ENCODE measurements around the gene RNF130. TPM values are rescaled to one million over a fixed set of nuclear protein-coding genes. Genes with fewer than 3 reads are reported as not detected.
A peak's percentile ranks its signal among the peaks of the same experiment; 100 is the strongest.

RNF130 gene
- total and polyA plus RNA-seq, 9 of the 15 experiments (the other 6 are each of a cell fraction or from before 2014, with no cell fraction given) = 5.8 to 39.4 (median 27.1) TPM

GRCh38 chr5:180069589-180070247, 1.8 kb downstream of the RNF130 start:
- H3K79me2 ChIP-seq (ENCODE audit: control insufficient read depth, insufficient read depth, low read length) = peaks cover 38% of the 10 kb centered on the region
- peaks cover 4% of the 10 kb centered on the region; the same call in 1 of the 2 replicates for H3K9me3 ChIP-seq (replicated peaks; ENCODE audit: control insufficient read depth, insufficient read depth, low read depth, low read length)
- H3K4me1 ChIP-seq (replicated peaks in 1 of 2; ENCODE audit: control insufficient read depth in 2 of 2, insufficient read depth in 2 of 2, low read length in 2 of 2) = peaks cover 19 to 34% of the 10 kb centered on the region in 2 experiments
- no peak for ATAC-seq
- peak overlapping the region; percentile 59; the same call in 1 of the 2 replicates for H3K4me3 ChIP-seq
- 0 out of 3 replicates have a peak overlapping the region, but pooled peaks have one; percentile 5 for H3K27ac ChIP-seq (ENCODE audit: extremely low read depth, low read depth, low read length)
- peak overlapping the region in 1 of 2 experiments; percentile 82; a peak in 1 of 4 replicates for H3K9ac ChIP-seq (ENCODE audit: insufficient read depth in 1 of 2, low read depth in 2 of 2, low read length in 2 of 2)
- H3K4me2 ChIP-seq (ENCODE audit: insufficient read depth, low read length) = peak overlapping the region; percentile 81
- H3K27me3 ChIP-seq (ENCODE audit: control insufficient read depth in 2 of 2, insufficient read depth in 2 of 2, low read length in 2 of 2) = no peaks in the 10 kb centered on the region
- 22% methylated on average over 9 of the region's 9 CpGs for WGBS (ENCODE audit: insufficient coverage, low coverage, missing lambda C conversion rate)
- in situ Hi-C loops (cut with MboI) = no loop called here
- CTCF ChIA-PET (ENCODE audit: low intra/inter-chr PET ratio) = no interaction called here
- H3K9me1 ChIP-seq (ENCODE audit: control insufficient read depth, insufficient read depth, low read length) = peaks cover 3% of the 10 kb centered on the region
- FAIRE-seq = peak; percentile 73
- POLR2A ChIA-PET = interaction anchor here (0.6 to 2.2 kb wide), 2 partner anchors 12 to 85 kb away, joined by 3 to 6 read pairs; no protein-coding TSS in a partner anchor
- BruUV-seq (replicated peaks) = no TSS peak
- H3K36me3 ChIP-seq (ENCODE audit: control insufficient read depth, insufficient read depth, low read length) = no peaks in the 10 kb centered on the region
- 0 out of 2 replicates have a peak, but pooled peaks cover 8% of the 10 kb centered on the region for H4K20me1 ChIP-seq (replicated peaks; ENCODE audit: control insufficient read depth, insufficient read depth, low read length)
- peak in 1 of 4 experiments; percentile 29 for DNase-seq (ENCODE audit: extremely low read depth in 1 of 4, low spot score in 3 of 4)
- H2AFZ ChIP-seq (ENCODE audit: low read depth, low read length) = peak overlapping the region; percentile 46; the same call in 1 of the 2 replicates
- intact Hi-C loops (cut with micrococcal nuclease) = loop anchor here (5.0 kb wide), 1 partner anchor 82 kb away; no protein-coding TSS in a partner anchor
- TF ChIP-seq ELF2 (CRISPR knock-in tag; IDR thresholded peaks at IDR 0.05) (no peak), TEAD1 (CRISPR knock-in tag; IDR thresholded peaks at IDR 0.05) (no peak), MEIS2 (IDR thresholded peaks at IDR 0.05; ENCODE audit: partially characterized antibody) (peak; percentile 62), SPI1 (IDR thresholded peaks at IDR 0.05; ENCODE audit: borderline replicate concordance, low read depth, low read length) (peak; percentile 81), CTBP1 (IDR thresholded peaks at IDR 0.05; ENCODE audit: borderline replicate concordance) (peak; percentile 27; the same call in 1 of the 2 replicates), MNT (conservative IDR thresholded peaks at IDR 0.05) (no peak), USF2 (CRISPR knock-in tag; IDR thresholded peaks at IDR 0.05) (peak; percentile 6; the same call in 1 of the 2 replicates), ZC3H8 (IDR thresholded peaks at IDR 0.05) (no peak), SOX6 (IDR thresholded peaks at IDR 0.05) (0 out of 2 replicates have a peak, but pooled peaks have one; percentile 14), CBFB (CRISPR knock-in tag; IDR thresholded peaks at IDR 0.05) (no peak), ZNF124 (CRISPR knock-in tag; IDR thresholded peaks at IDR 0.05) (no peak), GTF2E2 (tag; IDR thresholded peaks at IDR 0.05) (no peak)
- TF ChIP-seq, protein P1, sequence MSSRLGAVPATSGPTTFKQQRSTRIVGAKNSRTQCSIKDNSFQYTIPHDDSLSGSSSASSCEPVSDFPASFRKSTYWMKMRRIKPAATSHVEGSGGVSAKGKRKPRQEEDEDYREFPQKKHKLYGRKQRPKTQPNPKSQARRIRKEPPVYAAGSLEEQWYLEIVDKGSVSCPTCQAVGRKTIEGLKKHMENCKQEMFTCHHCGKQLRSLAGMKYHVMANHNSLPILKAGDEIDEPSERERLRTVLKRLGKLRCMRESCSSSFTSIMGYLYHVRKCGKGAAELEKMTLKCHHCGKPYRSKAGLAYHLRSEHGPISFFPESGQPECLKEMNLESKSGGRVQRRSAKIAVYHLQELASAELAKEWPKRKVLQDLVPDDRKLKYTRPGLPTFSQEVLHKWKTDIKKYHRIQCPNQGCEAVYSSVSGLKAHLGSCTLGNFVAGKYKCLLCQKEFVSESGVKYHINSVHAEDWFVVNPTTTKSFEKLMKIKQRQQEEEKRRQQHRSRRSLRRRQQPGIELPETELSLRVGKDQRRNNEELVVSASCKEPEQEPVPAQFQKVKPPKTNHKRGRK (tag; IDR thresholded peaks at IDR 0.05) = no peak
- TF ChIP-seq, protein P2, sequence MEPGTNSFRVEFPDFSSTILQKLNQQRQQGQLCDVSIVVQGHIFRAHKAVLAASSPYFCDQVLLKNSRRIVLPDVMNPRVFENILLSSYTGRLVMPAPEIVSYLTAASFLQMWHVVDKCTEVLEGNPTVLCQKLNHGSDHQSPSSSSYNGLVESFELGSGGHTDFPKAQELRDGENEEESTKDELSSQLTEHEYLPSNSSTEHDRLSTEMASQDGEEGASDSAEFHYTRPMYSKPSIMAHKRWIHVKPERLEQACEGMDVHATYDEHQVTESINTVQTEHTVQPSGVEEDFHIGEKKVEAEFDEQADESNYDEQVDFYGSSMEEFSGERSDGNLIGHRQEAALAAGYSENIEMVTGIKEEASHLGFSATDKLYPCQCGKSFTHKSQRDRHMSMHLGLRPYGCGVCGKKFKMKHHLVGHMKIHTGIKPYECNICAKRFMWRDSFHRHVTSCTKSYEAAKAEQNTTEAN (CRISPR knock-in tag; IDR thresholded peaks at IDR 0.05) = no peak
